A549 (cell line): Measurements from ENCODE around the gene ZNF267. TPM values are rescaled to one million over a fixed set of nuclear protein-coding genes. Genes with fewer than 3 reads are reported as not detected.
"Not testable (repeated sequence)": the region's sequence is repeated elsewhere in the genome, so short reads cannot be mapped to it uniquely, and the experiment has no call there.

Source experiments
- ATAC-seq, 2 experiments: fragments of 200-7000 bp in 1 of 2; fragments of >200 bp in 1 of 2; cut with Nextera tagmentation in 1 of 2; cut with Tn5 transposase in 1 of 2; 3 replicates each; pipeline versions ENCODE4 v1.8.0 to v1.9.1; 2018 to 2020; ENCODE audit warnings: mild to moderate bottlenecking in 1 of 2, moderate library complexity in 1 of 2
- CTCF ChIA-PET: fragments of 300-600 bp; sonication (Branson Sonifier 250); formaldehyde crosslinking; extraction: SDS; loops from one replicate; lab custom pipeline; 2021; ENCODE audit warnings: antibody characterized with exemption, inconsistent platforms; lab: Yijun Ruan, JAX
- POLR2A ChIA-PET: fragments of 350-600 bp; formaldehyde crosslinking; extraction: SDS; loops from one replicate; lab custom pipeline; 2021; ENCODE audit warnings: antibody characterized with exemption, inconsistent platforms; lab: Yijun Ruan, JAX
- DNase-seq, 2 experiments: peaks; one replicate each; pipeline versions ENCODE4 v3.0.0 to v3.0.0-alpha.2; 2011 to 2016; ENCODE audit warnings: low read depth in 1 of 2, low spot score in 1 of 2
- FAIRE-seq: peaks from 2 replicates; lab custom pipeline; 2011; peaks lifted over from hg19 to GRCh38; lab: Jason Lieb, UNC
- H3K27ac ChIP-seq, 2 experiments: fragments of >200 bp; sonication (Bioruptor Twin); formaldehyde crosslinking; 3 replicates each; pipeline ENCODE4 v1.5.1; 2016 to 2017
- H3K4me1 ChIP-seq: fragments of >200 bp; sonication (Bioruptor Twin); formaldehyde crosslinking; 3 replicates; pipeline ENCODE4 v1.6.1; 2016
- H3K4me2 ChIP-seq: fragments of >200 bp; sonication (Bioruptor Twin); formaldehyde crosslinking; 3 replicates; pipeline ENCODE4 v1.6.1; 2016
- H3K4me3 ChIP-seq: fragments of >200 bp; sonication (Bioruptor Twin); formaldehyde crosslinking; 3 replicates; pipeline ENCODE4 v1.5.1; 2016
- H3K9me3 ChIP-seq: fragments of >200 bp; sonication (Bioruptor Twin); formaldehyde crosslinking; 3 replicates; pipeline ENCODE4 v1.6.1; 2016
- BHLHE40 ChIP-seq: IDR thresholded peaks from 2 replicates; pipeline ENCODE4 v1.6.1; 2012; ENCODE audit warnings: low read depth, low read length, inconsistent platforms
- EHF ChIP-seq: fragments of 250-450 bp; sonication (Bioruptor Pico); IDR thresholded peaks from 2 replicates; pipeline ENCODE4 v1.5.0; 2020; ENCODE audit warnings: mild to moderate bottlenecking
- ESRRA ChIP-seq: fragments of 150-350 bp; IDR thresholded peaks from 2 replicates; pipeline ENCODE4 v1.6.1; 2014; ENCODE audit warnings: mild to moderate bottlenecking, low read length, borderline replicate concordance
- FOSB ChIP-seq: fragments of 250-450 bp; sonication (Bioruptor Pico); IDR thresholded peaks from 2 replicates; pipeline ENCODE4 v1.5.0; 2020; ENCODE audit warnings: mild to moderate bottlenecking, moderate library complexity
- GATA3 ChIP-seq: IDR thresholded peaks from 2 replicates; pipeline ENCODE4 v1.6.1; 2012; ENCODE audit warnings: borderline replicate concordance
- HDAC2 ChIP-seq: fragments of 200-600 bp; sonication (generic); IDR thresholded peaks from 2 replicates; pipeline ENCODE4 v1.6.1; 2016
- HOXA7 ChIP-seq: fragments of 250-450 bp; sonication (Bioruptor Pico); IDR thresholded peaks from 2 replicates; pipeline ENCODE4 v1.5.0; 2020; ENCODE audit warnings: mild to moderate bottlenecking, moderate library complexity
- JUN ChIP-seq, 2 experiments: fragments of >200 bp; sonication (Bioruptor Twin); formaldehyde crosslinking; IDR thresholded peaks; 2 replicates in 1 of 2; 3 replicates in 1 of 2; pipeline ENCODE4 v1.6.1; 2016 to 2017
- KDM5A ChIP-seq: fragments of 200-600 bp; sonication (generic); IDR thresholded peaks from 2 replicates; pipeline ENCODE4 v1.6.1; 2016; ENCODE audit warnings: antibody characterized with exemption, mild to moderate bottlenecking
- MAFK ChIP-seq: fragments of 450-650 bp; IDR thresholded peaks from 2 replicates; pipeline ENCODE4 v1.6.1; 2014; ENCODE audit not compliant: partially characterized antibody
- POLR2AphosphoS2 ChIP-seq: conservative IDR thresholded peaks from 2 replicates; pipeline ENCODE4 v1.6.1; 2012; ENCODE audit warnings: low read length, improper control_type of control experiment, inconsistent platforms
- RAD21 ChIP-seq, 2 experiments: fragments of >200 bp in 1 of 2; sonication (Bioruptor Twin) in 1 of 2; formaldehyde crosslinking in 1 of 2; IDR thresholded peaks in 1 of 2; conservative IDR thresholded peaks in 1 of 2; 2 replicates in 1 of 2; 3 replicates in 1 of 2; pipeline ENCODE4 v1.6.1; 2012 to 2018; ENCODE audit warnings: inconsistent platforms in 1 of 2
- TFCP2L1 ChIP-seq: fragments of 250-450 bp; sonication (Bioruptor Pico); IDR thresholded peaks from 2 replicates; pipeline ENCODE4 v1.5.0; 2021; ENCODE audit warnings: mild to moderate bottlenecking
- TP53 ChIP-seq: fragments of 250-450 bp; sonication (Bioruptor Pico); IDR thresholded peaks from 2 replicates; pipeline ENCODE4 v1.5.0; 2021; ENCODE audit warnings: mild to moderate bottlenecking, moderate library complexity
- ZNF302 ChIP-seq: fragments of 250-450 bp; sonication (Bioruptor Pico); IDR thresholded peaks from 2 replicates; pipeline ENCODE4 v1.9.0; 2021; ENCODE audit warnings: inconsistent platforms, mild to moderate bottlenecking, moderate library complexity
- ZSCAN20 ChIP-seq: fragments of 250-450 bp; sonication (Bioruptor Pico); IDR thresholded peaks from 2 replicates; pipeline ENCODE4 v1.8.0; 2022; ENCODE audit warnings: mild to moderate bottlenecking, moderate library complexity
- WGBS: methylation state at CpG from one replicate; pipeline ENCODE4 v1.1.6; 2017; ENCODE audit errors: missing lambda C conversion rate; 5-methylcytosine and 5-hydroxymethylcytosine counted together
- polyA plus RNA-seq, 4 experiments: library from polyadenylated mRNA; depleted of rRNA in 3 of 4; stranded (reverse); fragments of >200 nt; fragmentation: RNase III in 1 of 4; extraction: RNeasy Plus Mini Kit Qiagen cat#74134 plus additional on column Dnase treatment in 1 of 4; gene quantifications; 2 replicates in 3 of 4; 3 replicates in 1 of 4; pipeline ENCODE4 v1.2.3, GENCODE V29; 2011 to 2017
- TF ChIP-seq, protein P1 (sequence below): fragments of >200 bp; sonication (Bioruptor Twin); formaldehyde crosslinking; IDR thresholded peaks from 3 replicates; pipeline ENCODE4 v1.5.1; 2016
- TF ChIP-seq, protein P2 (sequence below): IDR thresholded peaks from 2 replicates; pipeline ENCODE4 v1.6.1; 2012; ENCODE audit warnings: low read depth, borderline replicate concordance
- TF ChIP-seq, protein P3 (sequence below): fragments of >200 bp; sonication (Bioruptor Twin); formaldehyde crosslinking; IDR thresholded peaks from 3 replicates; pipeline ENCODE4 v1.6.1; 2016
- TF ChIP-seq, protein P4 (sequence below): IDR thresholded peaks from 2 replicates; pipeline ENCODE4 v1.6.1; 2012

ZNF267 gene
- polyA plus RNA-seq, 2 of the 4 experiments (the other 2 are of a cell fraction), result 8.3 to 10.2 TPM

DNA sequence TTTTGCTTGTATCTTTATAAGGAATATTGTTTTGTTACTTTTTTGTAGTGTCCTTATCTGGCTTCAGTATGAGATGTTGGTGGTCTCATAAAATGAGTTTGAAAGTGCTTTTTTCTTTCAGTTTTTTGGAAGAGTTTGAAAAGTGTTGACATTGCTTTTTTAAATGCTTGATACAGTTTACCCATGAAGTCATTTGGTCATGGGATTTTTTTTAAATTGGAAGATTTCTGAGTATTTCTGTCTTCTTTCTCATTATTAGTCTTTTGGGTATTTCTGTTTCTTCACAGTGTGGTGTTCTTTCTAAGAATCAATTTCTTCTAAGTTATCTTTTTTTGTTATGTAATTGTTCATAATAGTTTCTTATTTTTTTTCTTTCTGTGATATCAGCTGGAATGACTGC, 15.1 kb downstream of the ZNF267 start:
- H3K9me3 ChIP-seq, result peaks cover 82% of the 10 kb centered on the region
- POLR2A ChIA-PET, result interaction anchor here (0.6 kb wide), 1 partner anchor 21 kb away, joined by 3 read pairs; no protein-coding TSS in a partner anchor
- FAIRE-seq, result no peak
- no peak overlapping the region for H3K4me3 ChIP-seq
- CTCF ChIA-PET, result no interaction called here
- ATAC-seq, result no peak
- no peak overlapping the region for H3K27ac ChIP-seq
- no peak for DNase-seq
- no peaks in the 10 kb centered on the region for H3K4me1 ChIP-seq
- H3K4me2 ChIP-seq, result no peak overlapping the region
- TF ChIP-seq JUN (IDR thresholded peaks at IDR 0.05), result no peak

DNA sequence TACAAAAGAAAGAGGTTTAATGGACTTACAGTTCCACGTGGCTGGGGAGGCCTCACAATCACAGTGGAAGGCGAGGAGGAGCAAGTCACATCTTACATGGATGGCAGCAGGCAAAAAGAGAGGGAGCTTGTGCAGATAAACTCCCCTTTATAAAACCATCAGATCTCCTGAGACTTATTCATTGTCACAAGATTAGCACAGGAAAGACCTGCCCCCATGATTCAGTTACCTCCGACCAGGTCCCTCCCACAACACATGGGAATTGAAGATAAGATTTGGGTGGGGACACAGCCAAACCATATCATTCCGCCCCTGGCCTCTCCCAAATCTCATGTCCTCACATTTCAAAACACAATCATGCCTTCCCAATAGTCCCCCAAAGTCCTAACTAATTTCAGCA, 18.5 kb downstream of the ZNF267 start:
- H3K27ac ChIP-seq, H3K4me3 ChIP-seq, H3K4me1 ChIP-seq, FAIRE-seq, CTCF ChIA-PET, ATAC-seq, H3K4me2 ChIP-seq, POLR2A ChIA-PET, DNase-seq: not testable (repeated sequence)
- WGBS, result 94% methylated on average over 4 of the region's 4 CpGs
- H3K9me3 ChIP-seq, result peaks cover 88% of the 10 kb centered on the region

DNA sequence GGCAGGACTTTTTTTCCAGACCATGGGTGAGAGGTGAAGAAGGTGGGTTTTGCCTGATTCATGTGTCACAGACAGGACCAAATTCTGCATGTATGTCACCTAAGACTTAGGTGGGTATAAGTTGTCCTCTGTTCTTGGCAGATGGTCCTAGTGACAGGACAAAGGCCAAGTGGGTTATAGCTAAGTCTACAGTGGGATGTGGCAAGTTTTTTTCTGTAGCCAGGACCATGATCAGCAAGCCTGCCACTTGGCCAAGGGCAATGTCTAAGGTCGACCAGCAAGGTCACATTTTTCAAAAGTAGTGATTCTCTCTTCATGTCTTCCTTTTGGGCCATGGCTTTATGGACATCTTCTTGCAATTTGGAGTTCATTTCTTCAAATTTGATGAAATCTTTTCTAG, 20.2 kb downstream of the ZNF267 start:
- no peak overlapping the region for H3K27ac ChIP-seq
- DNase-seq (no peak), FAIRE-seq (no peak), ATAC-seq (no peak)
- H3K9me3 ChIP-seq, result peaks cover 87% of the 10 kb centered on the region
- WGBS, result 100% methylated on average over 1 of the region's 1 CpG
- ChIA-PET CTCF (interaction anchor here (1.5 kb wide), 1 partner anchor 25 kb away, joined by 4 read pairs; no protein-coding TSS in a partner anchor), POLR2A (no interaction called here)
- no peak overlapping the region for H3K4me2 ChIP-seq
- TF ChIP-seq, protein P1, sequence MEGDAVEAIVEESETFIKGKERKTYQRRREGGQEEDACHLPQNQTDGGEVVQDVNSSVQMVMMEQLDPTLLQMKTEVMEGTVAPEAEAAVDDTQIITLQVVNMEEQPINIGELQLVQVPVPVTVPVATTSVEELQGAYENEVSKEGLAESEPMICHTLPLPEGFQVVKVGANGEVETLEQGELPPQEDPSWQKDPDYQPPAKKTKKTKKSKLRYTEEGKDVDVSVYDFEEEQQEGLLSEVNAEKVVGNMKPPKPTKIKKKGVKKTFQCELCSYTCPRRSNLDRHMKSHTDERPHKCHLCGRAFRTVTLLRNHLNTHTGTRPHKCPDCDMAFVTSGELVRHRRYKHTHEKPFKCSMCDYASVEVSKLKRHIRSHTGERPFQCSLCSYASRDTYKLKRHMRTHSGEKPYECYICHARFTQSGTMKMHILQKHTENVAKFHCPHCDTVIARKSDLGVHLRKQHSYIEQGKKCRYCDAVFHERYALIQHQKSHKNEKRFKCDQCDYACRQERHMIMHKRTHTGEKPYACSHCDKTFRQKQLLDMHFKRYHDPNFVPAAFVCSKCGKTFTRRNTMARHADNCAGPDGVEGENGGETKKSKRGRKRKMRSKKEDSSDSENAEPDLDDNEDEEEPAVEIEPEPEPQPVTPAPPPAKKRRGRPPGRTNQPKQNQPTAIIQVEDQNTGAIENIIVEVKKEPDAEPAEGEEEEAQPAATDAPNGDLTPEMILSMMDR, result no peak
- TF ChIP-seq KDM5A, result no peak
- no peak for TF ChIP-seq MAFK
- no peak for TF ChIP-seq FOSB (CRISPR knock-in tag)
- no peak for TF ChIP-seq TP53
- TF ChIP-seq, protein P2, sequence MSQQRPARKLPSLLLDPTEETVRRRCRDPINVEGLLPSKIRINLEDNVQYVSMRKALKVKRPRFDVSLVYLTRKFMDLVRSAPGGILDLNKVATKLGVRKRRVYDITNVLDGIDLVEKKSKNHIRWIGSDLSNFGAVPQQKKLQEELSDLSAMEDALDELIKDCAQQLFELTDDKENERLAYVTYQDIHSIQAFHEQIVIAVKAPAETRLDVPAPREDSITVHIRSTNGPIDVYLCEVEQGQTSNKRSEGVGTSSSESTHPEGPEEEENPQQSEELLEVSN, result no peak
- no peaks in the 10 kb centered on the region for H3K4me1 ChIP-seq
- no peak overlapping the region for H3K4me3 ChIP-seq

DNA sequence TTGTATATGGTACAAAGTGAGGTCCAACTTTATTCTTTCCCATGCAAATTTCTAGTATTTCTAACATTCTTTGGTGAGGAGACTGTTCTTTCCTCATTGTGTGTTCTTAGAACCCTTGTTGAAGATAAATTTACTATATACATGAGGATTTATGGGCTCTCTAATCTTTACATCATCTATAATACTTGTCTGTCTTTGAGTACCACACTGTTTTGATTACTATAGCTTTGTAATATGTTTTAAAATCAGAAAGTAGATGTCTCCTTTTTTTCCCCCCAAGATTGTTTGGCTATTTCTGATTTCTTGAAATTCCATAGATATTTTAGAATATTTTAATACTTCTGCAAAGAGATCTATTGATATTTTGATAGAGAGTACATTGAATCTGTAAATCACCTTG, 23.7 kb downstream of the ZNF267 start:
- Histone ChIP-seq H3K4me2 (no peak overlapping the region), H3K4me1 (no peaks in the 10 kb centered on the region), H3K27ac (no peak overlapping the region), H3K9me3 (peaks cover 73% of the 10 kb centered on the region), H3K4me3 (no peak overlapping the region)
- DNase-seq (no peak), ATAC-seq (no peak), FAIRE-seq (no peak)
- ChIA-PET CTCF (no interaction called here), POLR2A (no interaction called here)
- peak; percentile 75; the same call in 1 of the 2 replicates for TF ChIP-seq HDAC2
- TF ChIP-seq TFCP2L1 (CRISPR knock-in tag), result no peak

DNA sequence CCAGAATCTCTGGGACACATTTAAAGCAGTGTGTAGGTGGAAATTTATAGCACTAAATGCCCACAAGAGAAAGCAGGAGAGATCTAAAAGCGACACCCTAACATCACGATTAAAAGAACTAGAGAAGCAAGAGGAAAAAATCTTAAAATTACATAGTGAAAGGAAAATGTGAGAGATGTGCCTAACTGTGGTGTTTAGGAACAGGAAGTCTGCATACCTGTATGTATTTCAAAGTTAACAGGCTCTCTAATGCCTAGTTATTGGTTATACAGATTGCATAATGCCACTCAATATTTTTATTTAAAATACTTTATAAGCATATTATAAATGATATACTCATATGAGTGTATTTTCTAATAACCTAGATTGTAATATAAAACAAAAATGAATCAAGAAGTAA, 25.9 kb downstream of the ZNF267 start:
- WGBS, result 98% methylated on average over 2 of the region's 2 CpGs
- POLR2A ChIA-PET, result no interaction called here
- Histone ChIP-seq H3K4me1 (no peaks in the 10 kb centered on the region), H3K27ac (no peak overlapping the region), H3K4me3 (no peak overlapping the region), H3K9me3 (peaks cover 57% of the 10 kb centered on the region), H3K4me2 (no peak overlapping the region)
- FAIRE-seq (no peak), ATAC-seq (no peak), DNase-seq (no peak)
- CTCF ChIA-PET, result no interaction called here
- TF ChIP-seq GATA3, result no peak
- TF ChIP-seq ZNF302 (CRISPR knock-in tag), result no peak
- TF ChIP-seq, protein P1, result no peak
- TF ChIP-seq BHLHE40, result no peak
- TF ChIP-seq RAD21 (conservative IDR thresholded peaks at IDR 0.05 in 1 of 2, IDR thresholded peaks at IDR 0.05 in 1 of 2), result no peak
- no peak for TF ChIP-seq HOXA7
- TF ChIP-seq EHF (CRISPR knock-in tag), result no peak
- TF ChIP-seq ESRRA, result no peak
- TF ChIP-seq, protein P3, sequence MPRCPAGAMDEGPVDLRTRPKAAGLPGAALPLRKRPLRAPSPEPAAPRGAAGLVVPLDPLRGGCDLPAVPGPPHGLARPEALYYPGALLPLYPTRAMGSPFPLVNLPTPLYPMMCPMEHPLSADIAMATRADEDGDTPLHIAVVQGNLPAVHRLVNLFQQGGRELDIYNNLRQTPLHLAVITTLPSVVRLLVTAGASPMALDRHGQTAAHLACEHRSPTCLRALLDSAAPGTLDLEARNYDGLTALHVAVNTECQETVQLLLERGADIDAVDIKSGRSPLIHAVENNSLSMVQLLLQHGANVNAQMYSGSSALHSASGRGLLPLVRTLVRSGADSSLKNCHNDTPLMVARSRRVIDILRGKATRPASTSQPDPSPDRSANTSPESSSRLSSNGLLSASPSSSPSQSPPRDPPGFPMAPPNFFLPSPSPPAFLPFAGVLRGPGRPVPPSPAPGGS, result no peak
- TF ChIP-seq MAFK, result no peak
- no peak for TF ChIP-seq POLR2AphosphoS2
- TF ChIP-seq, protein P2, result no peak
- TF ChIP-seq ZSCAN20 (CRISPR knock-in tag), result no peak
- TF ChIP-seq, protein P4, sequence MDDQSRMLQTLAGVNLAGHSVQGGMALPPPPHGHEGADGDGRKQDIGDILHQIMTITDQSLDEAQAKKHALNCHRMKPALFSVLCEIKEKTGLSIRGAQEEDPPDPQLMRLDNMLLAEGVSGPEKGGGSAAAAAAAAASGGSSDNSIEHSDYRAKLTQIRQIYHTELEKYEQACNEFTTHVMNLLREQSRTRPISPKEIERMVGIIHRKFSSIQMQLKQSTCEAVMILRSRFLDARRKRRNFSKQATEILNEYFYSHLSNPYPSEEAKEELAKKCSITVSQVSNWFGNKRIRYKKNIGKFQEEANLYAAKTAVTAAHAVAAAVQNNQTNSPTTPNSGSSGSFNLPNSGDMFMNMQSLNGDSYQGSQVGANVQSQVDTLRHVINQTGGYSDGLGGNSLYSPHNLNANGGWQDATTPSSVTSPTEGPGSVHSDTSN, result no peak
